ENCODE data around the gene FOXM1.

GRCh38 chr12:2919249-2919648, 42.3 kb upstream of the FOXM1 start:
- TF ChIP-seq CTCF (IDR thresholded peaks at IDR 0.05) (no peak), POLR2A (IDR thresholded peaks at IDR 0.05) (no peak)

Data from testis (tissue), 2 donors.